Activated CD4-positive, alpha-beta T cell treated with anti-CD3 and anti-CD28 coated beads, Interleukin-2, amount 10 ng/mL, durations not matched to agents 24 days and 14 days (primary cell): Measurements from ENCODE around the gene TSPAN18. TPM values are rescaled to one million over a fixed set of nuclear protein-coding genes. Genes with fewer than 3 reads are reported as not detected.

ENCODE experiments used
- DNase-seq: peaks from one replicate; pipeline ENCODE4 v3.0.0; 2022
- H3K27ac Mint-ChIP-seq: one replicate; pipeline ENCODE4 v1.8.0; 2022; ENCODE audit warnings: mild to moderate bottlenecking, mixed read lengths
- H3K27me3 Mint-ChIP-seq: one replicate; pipeline ENCODE4 v1.8.0; 2022; ENCODE audit warnings: mixed read lengths
- H3K36me3 Mint-ChIP-seq: one replicate; pipeline ENCODE4 v1.8.0; 2022; ENCODE audit warnings: low read depth, mild to moderate bottlenecking, mixed read lengths
- H3K4me1 Mint-ChIP-seq: one replicate; pipeline ENCODE4 v1.8.0; 2021; ENCODE audit warnings: mixed read lengths
- H3K4me3 Mint-ChIP-seq: one replicate; pipeline ENCODE4 v1.8.0; 2022; ENCODE audit warnings: mild to moderate bottlenecking, moderate library complexity, mixed read lengths
- H3K9me3 Mint-ChIP-seq: one replicate; pipeline ENCODE4 v1.8.0; 2021; ENCODE audit warnings: mixed read lengths
- intact Hi-C: fragments of 100-400 bp; cut with micrococcal nuclease; formaldehyde crosslinking; loops from one replicate; pipeline ENCODE4 v1.15.1; 2023
- total RNA-seq: library from RNA; stranded (reverse); gene quantifications from 2 replicates; pipeline ENCODE4 v1.2.3, GENCODE V29; 2022

TSPAN18 gene
- total RNA-seq, 1 donor from 2014 or later: 1.4 TPM

- H3K9me3 Mint-ChIP-seq: no peaks in the 10 kb centered on the region
- DNase-seq: no peak
- no peak overlapping the region for H3K4me3 Mint-ChIP-seq
- intact Hi-C loops: no loop called here
- H3K36me3 Mint-ChIP-seq: no peaks in the 10 kb centered on the region
- H3K27me3 Mint-ChIP-seq: peaks cover 2% of the 10 kb centered on the region
- H3K4me1 Mint-ChIP-seq: peaks cover 3% of the 10 kb centered on the region
- no peak overlapping the region for H3K27ac Mint-ChIP-seq
Measured at GRCh38 chr11:44979543-44980399, 253.0 kb downstream of the TSPAN18 start.

GRCh38 chr11:44980533-44981427, 254.0 kb downstream of the TSPAN18 start:
- H3K27me3 Mint-ChIP-seq: peaks cover 2% of the 10 kb centered on the region
- H3K36me3 Mint-ChIP-seq: no peaks in the 10 kb centered on the region
- DNase-seq: no peak
- intact Hi-C loops: no loop called here
- H3K9me3 Mint-ChIP-seq: no peaks in the 10 kb centered on the region
- peaks cover 3% of the 10 kb centered on the region for H3K4me1 Mint-ChIP-seq
- no peak overlapping the region for H3K4me3 Mint-ChIP-seq
- H3K27ac Mint-ChIP-seq: no peak overlapping the region

Other genes with a start within 250 kb of the TSPAN18 start
- gene CD82, start 161.3 kb upstream of the TSPAN18 start, total RNA-seq: 448 and 469 TPM in 2 replicates
- 8.6 and 9.1 TPM in 2 replicates for gene TP53I11, start 223.9 kb downstream of the TSPAN18 start, total RNA-seq